GM23248 (cell line): Measurements from ENCODE around the gene PAM. TPM values are rescaled to one million over a fixed set of nuclear protein-coding genes. Genes with fewer than 3 reads are reported as not detected.

Source experiments
- DNase-seq: peaks from one replicate; pipeline ENCODE4 v3.0.0-alpha.2; 2015
- H2AFZ ChIP-seq: fragments of 200-600 bp; sonication (generic); 2 replicates; pipeline ENCODE4 v1.6.1; 2016; ENCODE audit warnings: antibody characterized with exemption
- H3F3A ChIP-seq: fragments of 200-600 bp; sonication (generic); 2 replicates; pipeline ENCODE4 v1.6.1; 2016; ENCODE audit warnings: mild to moderate bottlenecking, antibody characterized with exemption, mixed run types; ENCODE audit not compliant: insufficient read depth
- H3K27ac ChIP-seq: fragments of 200-600 bp; sonication (generic); 2 replicates; pipeline ENCODE4 v1.5.1; 2016; ENCODE audit warnings: mild to moderate bottlenecking
- H3K27me3 ChIP-seq: fragments of 200-600 bp; sonication (generic); replicated peaks from 2 replicates; pipeline ENCODE4 v1.6.1; 2016; ENCODE audit warnings: mild to moderate bottlenecking; ENCODE audit not compliant: insufficient read depth
- H3K36me3 ChIP-seq: fragments of 200-600 bp; sonication (generic); 2 replicates; pipeline ENCODE4 v1.6.1; 2016; ENCODE audit warnings: low read depth, mild to moderate bottlenecking
- H3K4me1 ChIP-seq: fragments of 200-600 bp; sonication (generic); 2 replicates; pipeline ENCODE4 v1.6.1; 2016; ENCODE audit warnings: mild to moderate bottlenecking; ENCODE audit not compliant: insufficient read depth
- H3K4me2 ChIP-seq: fragments of 200-600 bp; sonication (generic); one replicate; pipeline ENCODE4 v1.6.1; 2016; ENCODE audit warnings: mild to moderate bottlenecking; ENCODE audit not compliant: unreplicated experiment
- H3K4me3 ChIP-seq: fragments of 200-600 bp; sonication (generic); 2 replicates; pipeline ENCODE4 v1.5.1; 2016; ENCODE audit warnings: mild to moderate bottlenecking
- H3K79me2 ChIP-seq: fragments of 200-600 bp; sonication (generic); 2 replicates; pipeline ENCODE4 v1.6.1; 2016; ENCODE audit warnings: mild to moderate bottlenecking; ENCODE audit not compliant: insufficient read depth
- H3K9ac ChIP-seq: fragments of 200-600 bp; sonication (generic); 2 replicates; pipeline ENCODE4 v1.6.1; 2016; ENCODE audit warnings: mild to moderate bottlenecking
- H3K9me2 ChIP-seq: fragments of 200-600 bp; sonication (generic); 2 replicates; pipeline ENCODE4 v1.6.1; 2016; ENCODE audit warnings: mixed run types, mild to moderate bottlenecking, moderate library complexity; ENCODE audit not compliant: insufficient read depth
- H3K9me3 ChIP-seq: fragments of 200-600 bp; sonication (generic); one replicate; pipeline ENCODE4 v1.6.1; 2017; ENCODE audit warnings: low read depth
- H4K20me1 ChIP-seq: fragments of 200-600 bp; sonication (generic); 2 replicates; pipeline ENCODE4 v1.6.0; 2016; ENCODE audit not compliant: insufficient read depth
- EZH2 ChIP-seq: fragments of 200-600 bp; sonication (generic); IDR thresholded peaks from 2 replicates; pipeline ENCODE4 v1.6.1; 2018; ENCODE audit warnings: antibody characterized with exemption, mild to moderate bottlenecking; ENCODE audit not compliant: insufficient read depth, poor library complexity, severe bottlenecking
- EZH2phosphoT487 ChIP-seq: fragments of 200-600 bp; sonication (generic); IDR thresholded peaks from 2 replicates; pipeline ENCODE4 v1.6.1; 2018; ENCODE audit warnings: antibody characterized with exemption, moderate library complexity, mild to moderate bottlenecking, low read depth; ENCODE audit not compliant: insufficient read depth
- WGBS, 2 experiments: methylation state at CpG; one replicate each; pipeline ENCODE4 v1.1.6; 2015 to 2017; ENCODE audit warnings: low lambda C conversion rate in 2 of 2, low coverage in 1 of 2; ENCODE audit errors: missing lambda C conversion rate in 2 of 2; 5-methylcytosine and 5-hydroxymethylcytosine counted together
- in situ Hi-C: fragments of 300-500 bp; cut with MboI; formaldehyde crosslinking; loops from 2 replicates; pipeline ENCODE4 v1.15.0; 2020
- polyA plus RNA-seq: library from polyadenylated mRNA; unstranded; fragments of >200 nt; fragmentation: Nextera tagmentation; extraction: Ambion mirVana; gene quantifications from 2 replicates; pipeline ENCODE4 v1.2.1, GENCODE V29; 2016
- total RNA-seq: library from RNA; depleted of rRNA; stranded (reverse); fragments of >200 nt; shearing (Covaris generic); gene quantifications from 2 replicates; pipeline ENCODE4 v1.2.3, GENCODE V29; 2014

Gene PAM
- total and polyA plus RNA-seq, 2 experiments from 2014 or later = 429 to 499 TPM

DNA sequence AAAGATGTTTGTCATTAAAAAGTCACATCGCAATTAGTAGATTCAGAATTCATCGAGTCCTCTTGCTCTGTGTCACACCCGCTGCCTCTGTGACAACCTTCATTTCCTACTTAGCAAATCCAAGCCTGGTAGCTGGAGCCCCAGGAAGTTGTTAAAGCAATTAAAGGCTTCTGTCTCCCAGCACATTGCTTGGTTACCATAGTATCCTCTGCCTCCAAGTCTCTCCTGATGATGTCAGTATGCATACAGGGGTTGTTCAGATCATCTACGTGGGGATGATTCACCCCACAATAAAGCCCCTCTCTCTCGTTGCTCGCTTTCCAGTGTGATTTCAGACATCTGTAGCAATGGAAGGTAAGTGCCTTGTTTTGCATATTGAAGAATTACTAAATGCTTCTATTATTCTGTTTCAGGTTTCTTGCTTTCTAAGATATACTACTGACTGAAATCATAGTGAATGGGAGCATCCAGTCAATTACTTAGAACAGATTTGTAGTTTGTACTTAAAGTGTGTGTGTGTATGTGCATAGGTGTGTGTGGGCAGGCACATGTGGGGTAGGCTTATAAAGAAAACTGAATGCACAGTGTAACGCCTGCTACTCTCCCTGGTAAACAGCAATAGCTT is 52.9 kb downstream of the PAM start:
- 76 to 78% methylated on average over 7 of the region's 7 CpGs for WGBS, 2 experiments
- Histone ChIP-seq H3K4me3 (no peak overlapping the region), H3K4me1 (peaks cover 25% of the 10 kb centered on the region), H3K79me2 (peaks cover 58% of the 10 kb centered on the region), H3F3A (peaks cover 25% of the 10 kb centered on the region; the same call in 1 of the 2 replicates), H3K4me2 (no peak overlapping the region), H3K9ac (no peak overlapping the region), H3K9me3 (no peaks in the 10 kb centered on the region), H3K27me3 (no peaks in the 10 kb centered on the region), H4K20me1 (no peaks in the 10 kb centered on the region; the same call in 1 of the 2 replicates), H3K9me2 (no peaks in the 10 kb centered on the region), H3K27ac (no peak overlapping the region), H3K36me3 (no peaks in the 10 kb centered on the region), H2AFZ (no peak overlapping the region)
- in situ Hi-C loops = no loop called here
- TF ChIP-seq EZH2 (no peak), EZH2phosphoT487 (no peak)
- DNase-seq = peak; percentile 31

DNA sequence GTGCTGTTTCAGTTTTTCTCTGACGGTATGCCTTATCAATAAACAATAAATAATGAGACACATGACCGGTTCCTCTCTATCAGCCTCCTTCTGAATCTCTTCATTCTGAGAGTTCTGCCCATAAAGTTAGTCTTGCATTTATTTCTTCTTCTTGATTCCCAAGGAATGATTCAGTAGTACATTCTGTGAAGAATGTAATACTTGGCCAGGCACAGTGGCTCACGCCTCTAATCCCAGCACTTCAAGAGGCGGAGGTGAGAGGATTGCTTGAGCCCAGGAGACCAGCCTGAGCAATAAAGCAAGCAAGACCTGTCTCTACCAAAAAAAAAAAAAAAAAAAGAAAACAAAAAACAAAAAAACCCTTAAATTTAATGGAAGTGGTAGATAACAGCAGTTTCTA is 53.9 kb downstream of the PAM start:
- in situ Hi-C loops = no loop called here
- no peaks in the 10 kb centered on the region for H3K27me3 ChIP-seq
- H3K4me3 ChIP-seq = no peak overlapping the region
- H3K4me1 ChIP-seq = peaks cover 25% of the 10 kb centered on the region
- H3K9me3 ChIP-seq = no peaks in the 10 kb centered on the region
- H3K9ac ChIP-seq = no peak overlapping the region
- WGBS, 2 experiments = 36 to 41% methylated on average over 4 of the region's 4 CpGs
- H3K4me2 ChIP-seq = peak overlapping the region; percentile 19
- DNase-seq = peak; percentile 62
- no peaks in the 10 kb centered on the region for H3K36me3 ChIP-seq
- TF ChIP-seq EZH2 = no peak
- no peak for TF ChIP-seq EZH2phosphoT487
- H4K20me1 ChIP-seq = no peaks in the 10 kb centered on the region; the same call in 1 of the 2 replicates
- H3K79me2 ChIP-seq = peaks cover 53% of the 10 kb centered on the region
- H2AFZ ChIP-seq = no peak overlapping the region
- H3K27ac ChIP-seq = peak overlapping the region; percentile 16
- H3F3A ChIP-seq = peaks cover 25% of the 10 kb centered on the region; the same call in 1 of the 2 replicates
- no peaks in the 10 kb centered on the region for H3K9me2 ChIP-seq

DNA sequence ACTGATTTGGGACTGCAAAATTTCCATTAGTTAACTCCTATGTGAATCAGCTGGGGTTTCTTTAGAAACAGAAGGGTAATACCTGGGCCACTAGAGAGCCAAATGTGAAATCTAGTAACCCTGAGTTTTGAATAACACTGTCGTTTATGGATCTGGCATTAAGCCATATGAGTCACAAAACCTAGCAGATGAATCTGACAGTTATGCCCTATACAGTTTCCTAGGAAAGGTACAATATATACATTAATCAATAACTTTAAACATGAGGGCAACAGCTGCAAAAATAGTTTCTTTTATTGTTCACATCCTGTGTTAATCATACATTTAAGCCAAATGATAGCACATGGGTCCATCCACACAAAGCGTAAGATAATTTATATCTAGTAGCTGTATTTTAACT is 56.9 kb downstream of the PAM start:
- H3K4me2 ChIP-seq = no peak overlapping the region
- no peaks in the 10 kb centered on the region for H3K27me3 ChIP-seq
- no peak overlapping the region for H3K27ac ChIP-seq
- 55 to 56% methylated on average over 2 of the region's 2 CpGs for WGBS, 2 experiments
- H3K4me3 ChIP-seq = no peak overlapping the region
- no peak overlapping the region for H2AFZ ChIP-seq
- peaks cover 54% of the 10 kb centered on the region for H3K79me2 ChIP-seq
- H3F3A ChIP-seq = peaks cover 25% of the 10 kb centered on the region; the same call in 1 of the 2 replicates
- DNase-seq = peak; percentile 50
- in situ Hi-C loops = no loop called here
- no peaks in the 10 kb centered on the region for H3K9me2 ChIP-seq
- H3K36me3 ChIP-seq = no peaks in the 10 kb centered on the region
- H3K4me1 ChIP-seq = peaks cover 38% of the 10 kb centered on the region
- H3K9me3 ChIP-seq = no peaks in the 10 kb centered on the region
- peaks cover 13% of the 10 kb centered on the region; the same call in 1 of the 2 replicates for H4K20me1 ChIP-seq
- H3K9ac ChIP-seq = no peak overlapping the region
- TF ChIP-seq EZH2 (no peak), EZH2phosphoT487 (no peak)

DNA sequence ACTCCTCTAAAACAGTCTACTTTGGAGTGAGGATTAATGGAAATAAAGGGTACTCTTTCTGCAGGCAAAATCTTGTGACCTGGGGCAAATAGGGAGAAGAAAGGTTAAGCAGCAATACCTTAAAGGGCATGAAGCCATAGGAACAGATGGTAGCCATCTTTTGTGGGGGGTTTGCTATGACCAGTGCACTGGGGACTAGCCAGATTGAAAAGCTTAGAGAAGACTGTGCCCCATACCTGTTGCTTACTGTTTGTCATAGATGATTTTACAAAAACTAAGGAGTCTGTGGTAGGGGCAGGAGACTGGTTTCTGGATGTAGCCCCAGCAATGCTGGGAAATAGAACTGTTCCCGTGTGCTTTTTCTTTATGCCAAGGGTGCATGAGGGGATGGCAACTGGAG is 58.6 kb downstream of the PAM start:
- in situ Hi-C loops = no loop called here
- no peaks in the 10 kb centered on the region for H3K9me2 ChIP-seq
- WGBS, 2 experiments = 0% methylated on average over 1 of the region's 1 CpG
- H3F3A ChIP-seq = peaks cover 18% of the 10 kb centered on the region; the same call in 1 of the 2 replicates
- peaks cover 55% of the 10 kb centered on the region for H3K79me2 ChIP-seq
- no peaks in the 10 kb centered on the region for H3K27me3 ChIP-seq
- DNase-seq = no peak
- H3K4me1 ChIP-seq = peaks cover 32% of the 10 kb centered on the region
- no peak for TF ChIP-seq EZH2phosphoT487
- no peak for TF ChIP-seq EZH2
- H3K36me3 ChIP-seq = no peaks in the 10 kb centered on the region
- H3K27ac ChIP-seq = no peak overlapping the region
- H3K9me3 ChIP-seq = no peaks in the 10 kb centered on the region
- H3K9ac ChIP-seq = no peak overlapping the region
- no peak overlapping the region for H3K4me3 ChIP-seq
- no peak overlapping the region for H2AFZ ChIP-seq
- H3K4me2 ChIP-seq = no peak overlapping the region
- H4K20me1 ChIP-seq = peaks cover 13% of the 10 kb centered on the region; the same call in 1 of the 2 replicates
